Ishikawa (cell line): ENCODE data around the gene CMTM8.

Experiments
- CEBPB ChIP-seq: IDR thresholded peaks from 2 replicates; pipeline ENCODE4 v1.6.1; 2012
- CREB1 ChIP-seq: IDR thresholded peaks from 2 replicates; pipeline ENCODE4 v1.6.1; 2012; ENCODE audit warnings: low read depth
- EGR1 ChIP-seq: IDR thresholded peaks from 2 replicates; pipeline ENCODE4 v1.6.1; 2012
- EP300 ChIP-seq: IDR thresholded peaks from 2 replicates; pipeline ENCODE4 v1.6.1; 2012; ENCODE audit warnings: borderline replicate concordance
- FOXM1 ChIP-seq: IDR thresholded peaks from 2 replicates; pipeline ENCODE4 v1.6.1; 2012; ENCODE audit warnings: low read depth, borderline replicate concordance
- MAX ChIP-seq: IDR thresholded peaks from 2 replicates; pipeline ENCODE4 v1.6.1; 2012
- NFIC ChIP-seq: IDR thresholded peaks from 2 replicates; pipeline ENCODE4 v1.6.1; 2012
- RAD21 ChIP-seq: IDR thresholded peaks from 2 replicates; pipeline ENCODE4 v1.6.1; 2012; ENCODE audit warnings: low read depth
- REST ChIP-seq: IDR thresholded peaks from 2 replicates; pipeline ENCODE4 v1.6.1; 2012; ENCODE audit warnings: low read depth, mild to moderate bottlenecking
- TAF1 ChIP-seq: IDR thresholded peaks from 2 replicates; pipeline ENCODE4 v1.6.1; 2012; ENCODE audit warnings: low read depth, mild to moderate bottlenecking
- TCF12 ChIP-seq: IDR thresholded peaks from 2 replicates; pipeline ENCODE4 v1.6.1; 2012; ENCODE audit warnings: low read depth
- TEAD4 ChIP-seq: IDR thresholded peaks from 2 replicates; pipeline ENCODE4 v1.6.1; 2012
- USF1 ChIP-seq: IDR thresholded peaks from 2 replicates; pipeline ENCODE4 v1.6.1; 2012
- YY1 ChIP-seq: IDR thresholded peaks from 2 replicates; pipeline ENCODE4 v1.6.1; 2012; ENCODE audit warnings: low read depth
- ZBTB7A ChIP-seq: IDR thresholded peaks from 2 replicates; pipeline ENCODE4 v1.6.1; 2012; ENCODE audit warnings: low read depth

CMTM8 gene

GRCh38 chr3:32226875-32227500 is 11.5 kb upstream of the CMTM8 start:
- TF ChIP-seq TCF12 (no peak), RAD21 (no peak), NFIC (no peak), USF1 (no peak), REST (no peak), MAX (no peak), EP300 (no peak), YY1 (no peak), ZBTB7A (no peak), TEAD4 (no peak), TAF1 (no peak), CEBPB (no peak), FOXM1 (no peak), CREB1 (no peak)

- TF ChIP-seq EGR1 (no peak), CREB1 (no peak), ZBTB7A (no peak), EP300 (no peak), REST (no peak), MAX (no peak), TEAD4 (no peak), TAF1 (no peak), FOXM1 (no peak), YY1 (no peak), NFIC (no peak), USF1 (no peak), TCF12 (no peak), CEBPB (no peak), RAD21 (no peak)
Measured at GRCh38 chr3:32229565-32229964, 8.9 kb upstream of the CMTM8 start.

- TF ChIP-seq CEBPB: no peak
- no peak for TF ChIP-seq TEAD4
- TF ChIP-seq TAF1: no peak
- no peak for TF ChIP-seq REST
- TF ChIP-seq USF1: no peak
- no peak for TF ChIP-seq EP300
- no peak for TF ChIP-seq FOXM1
- no peak for TF ChIP-seq NFIC
- no peak for TF ChIP-seq RAD21
- TF ChIP-seq ZBTB7A: no peak
- no peak for TF ChIP-seq MAX
- no peak for TF ChIP-seq YY1
- TF ChIP-seq EGR1: no peak
- no peak for TF ChIP-seq CREB1
- no peak for TF ChIP-seq TCF12
Measured at GRCh38 chr3:32236377-32236776, 2.1 kb upstream of the CMTM8 start.
